ENCODE measurements around the gene MARS1.

DNA sequence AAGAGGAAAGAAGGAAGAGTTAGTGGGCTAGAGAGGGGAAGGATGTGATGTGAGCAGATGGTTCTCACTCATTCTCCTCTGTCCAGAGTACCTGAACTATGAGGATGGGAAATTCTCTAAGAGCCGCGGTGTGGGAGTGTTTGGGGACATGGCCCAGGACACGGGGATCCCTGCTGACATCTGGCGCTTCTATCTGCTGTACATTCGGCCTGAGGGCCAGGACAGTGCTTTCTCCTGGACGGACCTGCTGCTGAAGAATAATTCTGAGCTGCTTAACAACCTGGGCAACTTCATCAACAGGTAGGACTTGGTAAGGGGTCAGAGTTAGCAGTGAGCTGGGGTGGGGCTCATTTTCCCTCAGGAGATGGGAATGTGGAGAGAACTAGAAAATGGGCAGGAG, 24.8 kb downstream of the MARS1 start:
- TF ChIP-seq POLR2AphosphoS5 (IDR thresholded peaks at IDR 0.05; ENCODE audit: low read depth, low read length) (no peak), TAF1 (IDR thresholded peaks at IDR 0.05; ENCODE audit: borderline replicate concordance, insufficient read depth, low read length) (no peak), FOXP2 (optimal IDR thresholded peaks at IDR 0.05; ENCODE audit: borderline replicate concordance, extremely low read depth, extremely low read length, insufficient read depth) (no peak)
